ENCODE results near the gene CCDC121.

Gene CCDC121

GRCh38 chr2:27581417-27582128 lies 47.2 kb downstream of the CCDC121 start:
- no peak for DNase-seq
